Measurements from ENCODE around the gene AJM1. TPM values are rescaled to one million over a fixed set of nuclear protein-coding genes. Genes with fewer than 3 reads are reported as not detected.
A peak's percentile ranks its signal among the peaks of the same experiment; 100 is the strongest.

The AJM1 gene
- total RNA-seq, 6 experiments from 2014 or later: 1.7 to 2.8 (median 2.6) TPM

GRCh38 chr9:136804509-136805206 lies 37.6 kb upstream of the AJM1 start:
- Histone ChIP-seq H3K9me3 (no peaks in the 10 kb centered on the region), H3K4me1 (peaks cover 0 to 26% (median 6%) of the 10 kb centered on the region in 4 donors), H3K36me3 (no peaks in the 10 kb centered on the region), H3K27me3 (no peaks in the 10 kb centered on the region), H3K27ac (no peak overlapping the region), H3K4me3 (no peak overlapping the region)
- DNase-seq (peak in 1 of 3 donors; percentile 52), ATAC-seq (no peak)
- whole genome bisulfite sequencing (ENCODE audit: insufficient coverage, low coverage, low lambda C conversion rate, missing lambda C conversion rate): 100% methylated on average over 1 of the region's 20 CpGs
- intact Hi-C loops (cut with DNase I): no loop called here
- TF ChIP-seq POLR2A (IDR thresholded peaks at IDR 0.05) (no peak), CTCF (IDR thresholded peaks at IDR 0.05) (no peak)

- no peaks in the 10 kb centered on the region for H3K9me3 ChIP-seq
- intact Hi-C loops (cut with DNase I): no loop called here
- H3K4me1 ChIP-seq: peaks cover 0 to 22% (median 4%) of the 10 kb centered on the region in 4 donors
- no peak for ATAC-seq
- H3K36me3 ChIP-seq: no peaks in the 10 kb centered on the region
- H3K27ac ChIP-seq: no peak overlapping the region
- H3K4me3 ChIP-seq: no peak overlapping the region
- 74% methylated on average over 2 of the region's 12 CpGs for WGBS (ENCODE audit: insufficient coverage, low coverage, low lambda C conversion rate, missing lambda C conversion rate)
- TF ChIP-seq POLR2A (IDR thresholded peaks at IDR 0.05) (no peak), CTCF (IDR thresholded peaks at IDR 0.05) (no peak)
- no peaks in the 10 kb centered on the region for H3K27me3 ChIP-seq
- DNase-seq: peak in 2 of 3 donors; percentile 30 to 43
These were observed 37.0 kb upstream of the AJM1 start for GRCh38 chr9:136805207-136805740.

GRCh38 chr9:136806067-136806466 lies 36.2 kb upstream of the AJM1 start:
- DNase-seq: peak in 2 of 3 donors; percentile 42 to 45
- intact Hi-C loops (cut with DNase I): no loop called here
- TF ChIP-seq CTCF (IDR thresholded peaks at IDR 0.05): no peak
- TF ChIP-seq POLR2A (IDR thresholded peaks at IDR 0.05): no peak
- Histone ChIP-seq H3K36me3 (peaks cover 0 to 2% (median 0%) of the 10 kb centered on the region in 4 donors), H3K27ac (no peak overlapping the region), H3K4me3 (no peak overlapping the region), H3K27me3 (no peaks in the 10 kb centered on the region), H3K9me3 (no peaks in the 10 kb centered on the region), H3K4me1 (peaks cover 0 to 15% (median 0%) of the 10 kb centered on the region in 4 donors)
- WGBS (ENCODE audit: insufficient coverage, low coverage, low lambda C conversion rate, missing lambda C conversion rate): 100% methylated on average over 1 of the region's 10 CpGs
- no peak for ATAC-seq

GRCh38 chr9:136806631-136807201 lies 35.6 kb upstream of the AJM1 start:
- 67% methylated on average over 4 of the region's 25 CpGs for WGBS (ENCODE audit: insufficient coverage, low coverage, low lambda C conversion rate, missing lambda C conversion rate)
- TF ChIP-seq POLR2A (IDR thresholded peaks at IDR 0.05) (no peak), CTCF (IDR thresholded peaks at IDR 0.05) (no peak)
- H3K27me3 ChIP-seq: no peaks in the 10 kb centered on the region
- H3K36me3 ChIP-seq: peaks cover 0 to 3% (median 0%) of the 10 kb centered on the region in 4 donors
- H3K9me3 ChIP-seq: no peaks in the 10 kb centered on the region
- peak in 2 of 3 donors; percentile 44 to 51 for DNase-seq
- peak overlapping the region in 1 of 3 donors; percentile 83 for H3K27ac ChIP-seq
- intact Hi-C loops (cut with DNase I): no loop called here
- ATAC-seq: peak in 1 of 4 donors; percentile 4
- peak overlapping the region; percentile 74 to 92 (median 86) for H3K4me3 ChIP-seq
- H3K4me1 ChIP-seq: peaks cover 0 to 14% (median 0%) of the 10 kb centered on the region in 4 donors
